ENCODE results near the gene ADAMTS13.
"Not testable (repeated sequence)": the region's sequence is repeated elsewhere in the genome, so short reads cannot be mapped to it uniquely, and the experiment has no call there.

The ADAMTS13 gene

GRCh38 chr9:133421615-133422542 is at the start of gene ADAMTS13:
Gene ADAMTS13, plus strand, starts transcription at chr9:133422367. Its CDS starts 77 bp downstream, at chr9:133422444.
- DNase-seq (ENCODE audit: low read depth, low spot score): no peak

GRCh38 chr9:133374612-133375115 is 47.5 kb upstream of the ADAMTS13 start:
- DNase-seq (ENCODE audit: low read depth, low spot score): no peak

GRCh38 chr9:133375116-133375723 is 46.9 kb upstream of the ADAMTS13 start:
- no peak for DNase-seq (ENCODE audit: low read depth, low spot score)

GRCh38 chr9:133375724-133376654 is 46.2 kb upstream of the ADAMTS13 start, which contains the start of the genes STKLD1 and SURF4:
Gene STKLD1, plus strand, starts transcription at chr9:133376366. Its CDS starts 108 bp downstream, at chr9:133376474.
Gene SURF4, minus strand, starts transcription at chr9:133376060. Its CDS starts 91 bp downstream, at chr9:133375969.
- DNase-seq (ENCODE audit: low read depth, low spot score): peak; percentile 84

- DNase-seq (ENCODE audit: low read depth, low spot score): not testable (repeated sequence)
Observed at GRCh38 chr9:133377280-133377679, 44.9 kb upstream of the ADAMTS13 start.

GRCh38 chr9:133377721-133378216 is 44.4 kb upstream of the ADAMTS13 start:
- DNase-seq (ENCODE audit: low read depth, low spot score): no peak

- no peak for DNase-seq (ENCODE audit: low read depth, low spot score)
Observed at GRCh38 chr9:133378408-133378962, 43.7 kb upstream of the ADAMTS13 start.

GRCh38 chr9:133379153-133380086 is 42.7 kb upstream of the ADAMTS13 start:
- DNase-seq (ENCODE audit: low read depth, low spot score): no peak

GRCh38 chr9:133380734-133381133 is 41.4 kb upstream of the ADAMTS13 start:
- DNase-seq (ENCODE audit: low read depth, low spot score): no peak

GRCh38 chr9:133382507-133383141 is 39.5 kb upstream of the ADAMTS13 start:
- DNase-seq (ENCODE audit: low read depth, low spot score): no peak

GRCh38 chr9:133383438-133383837 is 38.7 kb upstream of the ADAMTS13 start:
- no peak for DNase-seq (ENCODE audit: low read depth, low spot score)

GRCh38 chr9:133384736-133385321 is 37.3 kb upstream of the ADAMTS13 start:
- DNase-seq (ENCODE audit: low read depth, low spot score): no peak

- DNase-seq (ENCODE audit: low read depth, low spot score): no peak
Observed at GRCh38 chr9:133385452-133385851, 36.7 kb upstream of the ADAMTS13 start.

- DNase-seq (ENCODE audit: low read depth, low spot score): no peak
Observed at GRCh38 chr9:133386338-133386737, 35.8 kb upstream of the ADAMTS13 start.

- no peak for DNase-seq (ENCODE audit: low read depth, low spot score)
Observed at GRCh38 chr9:133387680-133388079, 34.5 kb upstream of the ADAMTS13 start.

- DNase-seq (ENCODE audit: low read depth, low spot score): no peak
Observed at GRCh38 chr9:133389025-133389557, 33.1 kb upstream of the ADAMTS13 start.

- DNase-seq (ENCODE audit: low read depth, low spot score): no peak
Observed at GRCh38 chr9:133389562-133389961, 32.6 kb upstream of the ADAMTS13 start.

GRCh38 chr9:133390713-133391112 is 31.5 kb upstream of the ADAMTS13 start:
- no peak for DNase-seq (ENCODE audit: low read depth, low spot score)
